HG03457 (cell line): ENCODE data around the gene DACH1.

Experiments used
- ATAC-seq: cut with Tn5 transposase; IDR thresholded peaks from one replicate; pipeline ENCODE4 v1.9.1; 2021; ENCODE audit warnings: moderate number of reproducible peaks; ENCODE audit not compliant: unreplicated experiment

DACH1 gene

DNA sequence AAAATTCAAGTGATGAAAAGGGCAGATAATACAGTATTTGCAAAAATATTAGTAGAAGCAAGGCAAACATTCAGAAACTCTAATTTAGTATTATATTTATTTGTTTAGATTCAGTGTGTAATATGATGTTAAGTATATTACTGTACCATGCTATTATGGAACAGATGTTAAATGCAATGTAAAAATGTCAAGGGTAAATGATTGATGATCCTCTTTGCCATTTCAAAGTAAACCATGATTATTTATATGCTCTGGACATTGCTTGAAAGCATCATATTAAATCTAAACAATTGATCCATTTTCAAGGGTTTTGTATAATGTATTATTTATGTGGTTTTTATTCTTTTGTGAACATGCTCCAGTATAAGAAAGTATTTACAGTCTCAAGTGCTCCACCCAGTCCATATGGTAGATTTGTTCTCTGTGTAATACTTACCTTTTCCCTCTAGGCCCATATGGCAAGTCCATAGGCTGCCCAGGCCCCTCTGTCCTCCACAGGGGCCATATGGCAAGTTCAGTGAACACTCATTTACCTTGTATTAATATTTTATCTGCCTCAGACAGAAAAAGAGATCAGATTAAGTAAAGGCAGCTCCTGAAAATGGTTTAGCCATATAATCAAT lies 353.5 kb downstream of the DACH1 start:
- ATAC-seq, result no peak

GRCh38 chr13:71503781-71504180 lies 363.2 kb downstream of the DACH1 start:
- ATAC-seq, result no peak

DNA sequence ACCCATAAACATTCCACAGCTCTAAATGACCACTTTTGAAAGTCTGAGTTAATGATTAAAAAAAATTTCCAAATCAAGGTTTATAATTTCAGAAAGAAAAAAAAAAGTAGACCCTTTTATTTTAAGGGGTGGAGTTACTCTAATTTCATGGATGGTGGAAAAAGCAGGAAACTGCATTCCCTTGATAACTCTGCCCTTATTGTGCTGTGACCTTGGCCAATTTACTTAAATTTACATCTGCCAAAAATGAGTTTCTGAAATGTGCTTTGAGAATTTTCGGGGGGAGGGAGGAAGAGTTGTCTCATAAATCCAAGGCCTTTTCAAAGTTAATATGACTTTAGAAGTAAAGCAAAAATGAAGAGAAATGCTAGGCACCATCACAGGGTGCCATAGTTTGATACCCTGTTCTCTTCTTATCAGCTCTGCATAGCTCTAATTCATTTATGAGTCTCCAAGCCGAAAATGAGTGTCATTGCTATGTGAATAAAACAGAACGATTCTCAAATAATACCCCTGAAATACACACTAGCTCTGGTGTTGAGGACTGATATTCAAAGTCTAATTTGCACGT lies 367.0 kb downstream of the DACH1 start:
- no peak for ATAC-seq

DNA sequence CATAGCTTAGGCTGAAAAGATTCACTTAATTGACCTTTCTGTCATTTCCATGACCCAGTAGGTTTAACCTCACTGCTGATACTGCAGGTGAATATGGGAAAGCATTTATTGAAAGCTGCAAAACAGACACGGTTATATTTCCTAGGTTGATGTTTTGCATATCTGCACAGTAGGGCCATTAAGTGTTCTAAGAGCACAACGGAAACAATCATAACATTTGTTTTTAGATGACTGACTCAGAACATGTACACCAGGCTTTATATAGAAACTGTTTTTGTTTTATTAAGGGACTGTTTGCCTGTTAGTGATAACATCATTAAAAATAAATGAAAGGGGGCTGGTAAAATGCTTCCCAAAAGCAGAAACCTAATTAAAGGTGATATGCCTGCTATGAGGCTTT lies 367.8 kb downstream of the DACH1 start:
- no peak for ATAC-seq

GRCh38 chr13:71493189-71493588 lies 373.8 kb downstream of the DACH1 start:
- ATAC-seq, result no peak

DNA sequence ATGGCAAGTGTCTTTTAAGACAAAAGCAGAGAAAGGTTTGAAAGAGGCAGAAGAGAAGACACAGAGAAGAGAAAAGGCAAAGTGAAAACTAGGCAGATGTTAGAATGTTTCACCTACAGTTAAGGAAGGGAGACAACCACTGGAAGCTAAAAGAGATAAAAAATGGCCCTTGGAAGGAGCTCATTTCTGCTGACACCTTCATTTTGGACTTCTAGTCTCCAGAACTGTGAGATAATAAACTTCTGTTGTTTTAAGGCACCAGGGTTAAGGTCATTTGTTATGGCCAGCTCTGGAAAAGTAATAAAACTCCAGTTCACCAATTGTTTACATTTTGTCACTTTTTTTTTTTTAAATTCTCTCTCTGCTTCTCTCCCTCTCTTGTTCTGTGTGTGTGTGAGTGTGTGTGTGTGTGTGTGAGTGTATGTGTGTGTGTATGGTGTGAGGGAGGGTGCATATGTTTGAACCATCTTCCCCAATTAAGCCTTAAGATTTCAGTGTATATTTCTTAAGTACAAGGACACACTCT lies 374.6 kb downstream of the DACH1 start:
- no peak for ATAC-seq

DNA sequence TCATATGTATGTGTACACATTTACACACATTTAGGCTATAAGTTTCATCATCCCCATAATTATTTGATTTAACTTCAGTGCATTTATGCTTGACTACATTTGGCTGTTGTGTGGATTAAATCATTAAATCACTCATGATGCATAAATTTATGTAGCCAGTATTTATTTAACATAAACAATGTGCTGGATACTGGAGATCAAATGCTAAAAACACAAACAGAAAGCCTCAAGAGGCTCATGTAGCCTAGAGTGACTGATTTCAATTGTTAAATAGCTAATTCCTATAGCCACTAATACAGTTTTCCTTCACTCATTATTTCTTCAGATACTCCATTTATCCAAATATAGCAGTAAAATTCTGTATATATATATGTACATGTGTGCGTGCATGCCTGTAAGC lies 376.0 kb downstream of the DACH1 start:
- no peak for ATAC-seq

DNA sequence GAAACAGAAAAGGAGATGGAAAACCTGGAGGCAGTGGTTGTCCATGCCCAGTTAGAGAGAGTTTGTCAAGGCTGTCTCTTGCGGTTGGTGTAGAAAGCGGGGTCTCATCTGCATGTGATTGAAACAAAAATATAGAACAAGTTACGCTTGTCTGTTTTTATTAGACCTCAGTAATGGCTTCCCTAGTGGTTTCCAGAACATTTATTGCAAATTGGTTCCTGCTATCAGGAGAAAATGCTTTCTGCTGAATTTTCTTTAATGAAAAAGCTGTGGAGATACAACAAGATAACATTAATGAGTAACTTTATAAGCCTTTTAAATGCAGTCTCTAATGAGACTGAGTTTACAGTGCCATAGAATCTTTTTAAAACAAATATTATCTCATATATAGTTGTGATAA lies 378.0 kb downstream of the DACH1 start:
- ATAC-seq, result no peak

DNA sequence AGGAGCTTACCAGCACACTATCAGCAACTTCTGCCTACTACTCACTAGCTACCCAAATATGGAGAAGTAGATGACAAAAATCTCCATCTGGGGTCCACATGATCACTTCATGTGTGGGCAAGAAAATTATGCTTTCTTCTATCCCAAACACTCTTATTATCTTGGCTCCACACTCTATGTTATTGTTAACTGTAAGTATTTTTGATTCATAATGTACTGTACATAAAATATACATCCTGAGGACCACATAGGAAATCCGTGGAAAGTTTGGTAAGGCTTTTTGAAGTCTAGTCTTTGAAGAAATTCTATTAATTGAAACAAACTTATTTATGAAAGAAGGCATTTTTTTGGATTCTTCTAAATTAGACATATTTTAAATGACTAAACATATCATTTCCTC lies 378.8 kb downstream of the DACH1 start:
- no peak for ATAC-seq

DNA sequence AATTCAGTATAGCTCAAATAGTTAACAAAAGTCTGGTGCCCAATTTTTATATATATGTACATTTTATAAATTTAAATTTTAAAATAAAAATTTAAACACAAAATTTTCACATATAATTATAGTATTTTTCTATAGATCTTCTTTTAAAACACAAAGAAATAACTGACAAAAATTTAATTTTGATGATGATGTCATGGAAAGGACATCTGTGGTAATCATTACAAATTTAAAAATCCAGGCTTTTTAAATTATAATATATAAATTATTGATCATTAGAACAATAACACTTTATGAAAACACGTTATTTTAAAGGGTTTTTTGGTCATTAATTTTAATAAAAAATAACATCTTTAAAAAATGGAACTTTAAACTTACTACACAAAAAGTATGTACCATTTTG lies 381.1 kb downstream of the DACH1 start:
- no peak for ATAC-seq

DNA sequence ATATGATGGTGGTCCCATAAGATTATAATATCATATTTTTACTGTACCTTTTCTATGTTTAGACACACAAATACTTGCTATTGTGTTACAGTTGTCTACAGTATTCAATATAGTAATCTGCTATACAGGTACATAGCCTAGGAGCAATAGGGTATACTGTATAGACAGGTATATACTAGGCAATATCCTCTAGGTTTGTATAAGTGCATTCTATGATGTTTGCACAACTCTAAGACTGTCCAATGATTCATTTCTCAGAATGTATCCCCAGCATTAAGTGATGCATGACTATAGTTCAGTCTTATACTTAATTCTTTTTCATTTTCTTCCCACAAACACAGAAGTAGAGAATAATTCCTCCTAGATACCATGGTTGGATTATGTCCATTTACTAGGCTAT lies 383.3 kb downstream of the DACH1 start:
- no peak for ATAC-seq

DNA sequence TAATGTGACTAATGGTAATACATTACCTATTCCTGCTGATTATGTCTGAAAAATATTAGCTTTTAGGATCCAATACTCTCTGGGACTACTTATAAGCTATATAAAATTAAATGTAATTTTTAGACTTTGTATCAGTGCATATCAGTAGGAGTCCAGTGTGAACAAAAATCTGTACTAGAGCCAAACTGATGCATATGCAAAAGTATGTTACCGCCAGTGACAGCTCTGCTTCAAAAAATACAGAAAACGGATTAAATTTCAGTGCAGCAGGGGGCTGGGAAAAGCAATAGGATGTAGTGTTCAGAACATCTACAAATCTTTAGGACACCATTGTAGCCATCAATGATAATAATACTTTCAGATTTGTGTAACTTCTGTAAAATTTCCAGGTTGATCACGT lies 385.5 kb downstream of the DACH1 start:
- no peak for ATAC-seq

DNA sequence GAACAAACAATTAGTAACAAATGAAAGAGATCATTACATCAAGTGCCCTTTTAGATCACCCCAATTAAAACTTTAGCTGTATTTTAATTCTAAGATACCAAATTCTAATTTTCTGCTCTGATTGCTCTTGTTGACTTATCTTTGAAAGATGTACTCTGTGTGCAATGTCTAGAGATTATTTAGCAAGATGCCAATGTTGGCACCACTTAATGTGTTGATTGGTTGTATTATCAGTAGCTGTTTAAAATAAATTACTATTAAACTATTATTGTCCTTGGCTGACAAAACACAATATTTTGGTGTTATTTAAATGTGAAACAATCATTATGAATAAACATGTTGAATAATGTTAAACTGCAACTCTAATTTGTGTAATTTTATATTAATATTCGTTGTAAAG lies 386.0 kb downstream of the DACH1 start:
- no peak for ATAC-seq

- no peak for ATAC-seq
These were observed 389.3 kb downstream of the DACH1 start for GRCh38 chr13:71477735-71478134.

DNA sequence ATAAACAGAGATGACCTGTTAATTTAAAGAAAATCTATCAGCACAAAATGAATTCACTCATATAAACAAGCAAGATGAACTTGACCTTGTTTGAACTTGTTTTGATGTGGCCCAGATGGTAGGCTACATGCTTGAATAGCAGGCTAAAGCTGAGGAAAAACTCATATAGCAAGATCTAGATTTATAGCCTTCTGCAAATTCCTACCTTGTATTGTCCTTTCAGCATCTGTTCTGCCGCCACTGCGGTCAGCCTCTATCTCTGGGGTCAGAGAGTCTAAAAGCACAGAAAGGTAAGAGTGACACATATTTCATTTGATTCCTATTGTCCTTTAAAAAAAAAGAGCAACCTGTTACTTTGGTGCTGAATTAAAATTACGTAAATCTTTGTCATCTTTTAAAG lies 392.1 kb downstream of the DACH1 start:
- ATAC-seq, result no peak

- ATAC-seq, result no peak
These were observed 397.4 kb downstream of the DACH1 start for GRCh38 chr13:71469626-71470025.

DNA sequence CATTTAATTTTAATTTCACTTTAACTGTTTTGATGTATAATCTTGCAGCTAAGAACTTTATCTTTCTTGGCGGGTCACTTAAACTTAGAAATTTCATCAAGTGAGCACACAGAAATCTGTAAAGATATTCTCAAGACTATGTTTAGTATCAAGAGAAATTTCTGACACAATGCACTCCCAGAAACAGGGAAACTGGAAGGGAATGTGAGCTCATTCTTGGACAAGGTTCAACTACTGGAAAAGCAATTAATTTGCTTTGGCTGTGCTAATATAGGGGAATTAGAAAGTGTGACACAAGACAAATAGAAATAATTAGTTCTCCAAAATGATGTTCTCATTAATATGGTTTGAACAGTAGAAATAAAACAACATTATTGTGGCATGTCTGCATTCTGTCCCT lies 402.3 kb downstream of the DACH1 start:
- ATAC-seq, result no peak

DNA sequence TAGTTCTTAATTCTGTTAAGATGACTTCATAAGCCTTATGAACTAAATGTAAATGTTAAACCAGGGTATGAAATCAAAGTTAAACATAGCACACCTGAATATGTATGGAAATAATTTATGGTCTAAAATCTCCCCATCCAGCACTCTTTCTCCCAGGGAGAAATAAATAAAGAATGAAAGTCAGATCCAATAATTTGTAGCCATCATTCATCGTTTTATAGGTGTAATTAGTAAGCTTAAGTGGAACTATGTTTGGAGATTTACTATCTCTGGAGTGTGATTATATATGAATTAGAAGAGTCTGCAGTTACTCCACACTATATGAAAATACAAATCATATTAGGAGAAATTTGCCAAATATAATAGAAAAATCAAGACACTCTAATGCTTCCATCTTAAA lies 405.1 kb downstream of the DACH1 start:
- no peak for ATAC-seq

- peak; percentile 57 for ATAC-seq
These were observed 406.8 kb downstream of the DACH1 start for GRCh38 chr13:71460211-71460610.

- no peak for ATAC-seq
These were observed 407.3 kb downstream of the DACH1 start for GRCh38 chr13:71459708-71460107.

DNA sequence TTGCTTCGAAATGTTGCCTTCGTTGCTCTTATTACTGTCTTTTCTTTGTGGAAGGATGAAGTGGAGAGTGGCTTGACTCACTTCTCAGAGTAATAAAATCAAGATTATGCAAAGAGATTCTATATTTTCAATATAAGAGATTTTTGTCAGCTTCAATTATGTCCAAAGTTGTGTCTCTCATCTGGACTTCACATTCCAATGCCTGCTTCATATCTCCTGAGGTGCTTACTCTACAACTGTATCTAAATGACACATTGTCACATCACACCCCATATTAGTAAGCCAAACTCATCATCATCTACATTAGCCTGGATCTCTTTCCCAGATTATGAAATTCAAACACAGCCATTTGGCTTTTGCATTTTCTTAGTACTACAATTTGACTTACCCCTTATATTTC lies 409.4 kb downstream of the DACH1 start:
- ATAC-seq, result no peak

DNA sequence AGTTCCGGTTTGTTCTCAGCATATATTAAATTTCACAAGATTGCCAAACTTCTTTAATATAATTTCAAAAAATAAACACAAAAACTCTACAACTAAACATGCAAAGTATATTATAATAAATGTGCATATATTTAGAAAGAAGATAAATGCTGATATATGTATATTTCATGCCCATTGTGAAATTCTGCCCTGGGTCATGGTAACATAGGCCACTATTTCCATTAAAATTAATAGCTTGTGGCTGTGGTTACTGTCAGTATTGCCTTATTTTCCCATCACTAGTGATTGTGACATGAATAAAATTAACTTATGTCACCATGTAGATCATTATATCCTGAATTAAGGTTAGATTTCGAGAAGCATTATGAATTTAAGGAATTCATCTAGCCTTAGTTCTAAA lies 410.9 kb downstream of the DACH1 start:
- no peak for ATAC-seq

DNA sequence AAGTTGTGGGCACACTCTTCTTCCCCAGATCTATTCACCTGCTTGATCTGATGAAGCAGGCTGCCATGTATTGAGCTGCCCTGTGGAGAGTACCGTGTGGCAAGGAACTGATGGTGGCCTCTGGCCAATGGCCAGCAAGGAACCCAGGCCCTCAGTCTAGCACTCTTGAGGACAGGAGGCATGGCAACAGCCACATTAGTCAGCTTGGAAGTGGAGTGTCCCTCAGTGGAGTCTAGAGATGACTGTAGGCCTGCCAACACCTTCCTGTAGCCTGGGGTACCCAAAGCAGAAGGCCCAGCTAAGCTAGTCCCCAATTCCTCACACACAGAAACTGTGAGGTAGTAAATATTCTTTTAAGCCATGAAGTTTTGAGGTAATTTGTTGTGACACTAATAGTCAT lies 412.5 kb downstream of the DACH1 start:
- ATAC-seq, result no peak
